WTC11 (cell line): ENCODE results near the gene DPP9. TPM values are rescaled to one million over a fixed set of nuclear protein-coding genes. Genes with fewer than 3 reads are reported as not detected.

Experiments
- CBFB ChIP-seq: sonication (generic); formaldehyde crosslinking; IDR thresholded peaks from 2 replicates; pipeline ENCODE4 v1.8.1; 2022; ENCODE audit warnings: mild to moderate bottlenecking, low read depth, missing genetic modification reagents
- CDX4 ChIP-seq: fragments of 250-450 bp; sonication (Bioruptor Pico); IDR thresholded peaks from 2 replicates; pipeline ENCODE4 v1.9.0; 2021; ENCODE audit warnings: moderate library complexity, mild to moderate bottlenecking, inconsistent platforms, borderline replicate concordance
- E2F4 ChIP-seq: sonication (generic); formaldehyde crosslinking; IDR thresholded peaks from 2 replicates; pipeline ENCODE4 v1.8.1; 2022; ENCODE audit warnings: low read depth, mild to moderate bottlenecking, moderate library complexity, missing genetic modification reagents, borderline replicate concordance
- ETV6 ChIP-seq: sonication (generic); formaldehyde crosslinking; IDR thresholded peaks from 2 replicates; pipeline ENCODE4 v1.8.1; 2022; ENCODE audit warnings: mild to moderate bottlenecking, missing genetic modification reagents
- FOXP1 ChIP-seq: sonication (generic); formaldehyde crosslinking; IDR thresholded peaks from 2 replicates; pipeline ENCODE4 v1.8.0; 2022; ENCODE audit warnings: missing genetic modification reagents, mild to moderate bottlenecking, moderate library complexity, borderline replicate concordance
- FOXP4 ChIP-seq: sonication (generic); formaldehyde crosslinking; IDR thresholded peaks from 2 replicates; pipeline ENCODE4 v1.8.0; 2022; ENCODE audit warnings: mild to moderate bottlenecking, missing genetic modification reagents
- GABPB1 ChIP-seq: sonication (generic); formaldehyde crosslinking; IDR thresholded peaks from 2 replicates; pipeline ENCODE4 v1.8.1; 2023; ENCODE audit warnings: mild to moderate bottlenecking, missing genetic modification reagents
- HMGA2 ChIP-seq: fragments of 250-450 bp; sonication (Bioruptor Pico); IDR thresholded peaks from 2 replicates; pipeline ENCODE4 v1.4.0; 2021; ENCODE audit warnings: mild to moderate bottlenecking, moderate library complexity
- JUN ChIP-seq: sonication (generic); formaldehyde crosslinking; IDR thresholded peaks from 2 replicates; pipeline ENCODE4 v1.8.0; 2023; ENCODE audit warnings: mild to moderate bottlenecking, missing genetic modification reagents
- MAX ChIP-seq: sonication (generic); formaldehyde crosslinking; IDR thresholded peaks from 2 replicates; pipeline ENCODE4 v1.8.0; 2022; ENCODE audit warnings: mild to moderate bottlenecking, missing genetic modification reagents
- MLX ChIP-seq: sonication (generic); formaldehyde crosslinking; IDR thresholded peaks from 2 replicates; pipeline ENCODE4 v1.8.1; 2023; ENCODE audit warnings: mild to moderate bottlenecking, missing genetic modification reagents, moderate library complexity
- NFATC4 ChIP-seq: fragments of 250-450 bp; sonication (Bioruptor Pico); IDR thresholded peaks from 2 replicates; pipeline ENCODE4 v1.9.0; 2021; ENCODE audit warnings: mild to moderate bottlenecking
- NFE2L1 ChIP-seq: sonication (generic); formaldehyde crosslinking; IDR thresholded peaks from 2 replicates; pipeline ENCODE4 v1.8.1; 2023; ENCODE audit warnings: missing genetic modification reagents
- NFYB ChIP-seq: sonication (generic); formaldehyde crosslinking; conservative IDR thresholded peaks from 2 replicates; pipeline ENCODE4 v1.8.0; 2022; ENCODE audit warnings: low read depth, missing genetic modification reagents
- PREB ChIP-seq: sonication (generic); formaldehyde crosslinking; IDR thresholded peaks from 2 replicates; pipeline ENCODE4 v1.8.1; 2022; ENCODE audit warnings: mild to moderate bottlenecking, missing genetic modification reagents, moderate library complexity, borderline replicate concordance
- RELA ChIP-seq: sonication (generic); formaldehyde crosslinking; IDR thresholded peaks from 2 replicates; pipeline ENCODE4 v1.8.1; 2022; ENCODE audit warnings: missing genetic modification reagents, mild to moderate bottlenecking, borderline replicate concordance
- SOX15 ChIP-seq: fragments of 250-450 bp; sonication (Bioruptor Pico); IDR thresholded peaks from 2 replicates; pipeline ENCODE4 v1.9.0; 2021; ENCODE audit warnings: mild to moderate bottlenecking
- SP1 ChIP-seq: sonication (generic); formaldehyde crosslinking; conservative IDR thresholded peaks from 2 replicates; pipeline ENCODE4 v1.8.1; 2022; ENCODE audit warnings: missing genetic modification reagents
- TCF7 ChIP-seq: sonication (generic); formaldehyde crosslinking; IDR thresholded peaks from 2 replicates; pipeline ENCODE4 v1.8.0; 2022; ENCODE audit warnings: mild to moderate bottlenecking, low read depth, missing genetic modification reagents, moderate library complexity
- ZMAT4 ChIP-seq: fragments of 250-450 bp; sonication (Bioruptor Pico); IDR thresholded peaks from 2 replicates; pipeline ENCODE4 v1.9.0; 2021; ENCODE audit warnings: mild to moderate bottlenecking
- ZNF138 ChIP-seq: sonication (generic); formaldehyde crosslinking; conservative IDR thresholded peaks from 2 replicates; pipeline ENCODE4 v1.8.1; 2022; ENCODE audit warnings: mild to moderate bottlenecking, moderate library complexity, missing genetic modification reagents
- ZNF416 ChIP-seq: fragments of 250-450 bp; sonication (Bioruptor Pico); IDR thresholded peaks from 2 replicates; pipeline ENCODE4 v1.9.0; 2021; ENCODE audit warnings: mild to moderate bottlenecking, inconsistent platforms
- ZNF425 ChIP-seq: fragments of 250-450 bp; sonication (Bioruptor Pico); conservative IDR thresholded peaks from 2 replicates; pipeline ENCODE4 v1.9.0; 2021; ENCODE audit warnings: mild to moderate bottlenecking
- ZNF532 ChIP-seq: fragments of 250-450 bp; sonication (Bioruptor Pico); IDR thresholded peaks from 2 replicates; pipeline ENCODE4 v1.9.0; 2021; ENCODE audit warnings: mild to moderate bottlenecking, borderline replicate concordance
- total RNA-seq: library from RNA; stranded (reverse); gene quantifications from 3 replicates; pipeline ENCODE4 v1.2.3, GENCODE V29; 2021

The DPP9 gene
- total RNA-seq, 1 experiment from 2014 or later, result 52.9 TPM

GRCh38 chr19:4768934-4769777 lies 45.5 kb upstream of the DPP9 start (continued):
- peak; percentile 96 for TF ChIP-seq ZNF532 (CRISPR knock-in tag)
- TF ChIP-seq JUN (CRISPR knock-in tag), result peak; percentile 100
- peak; percentile 100 for TF ChIP-seq ETV6 (CRISPR knock-in tag)
- peak; percentile 97 for TF ChIP-seq GABPB1
- peak; percentile 100 for TF ChIP-seq NFE2L1 (CRISPR knock-in tag)
- TF ChIP-seq RELA, result peak; percentile 100
- peak; percentile 100 for TF ChIP-seq TCF7
- TF ChIP-seq NFYB, result peak; percentile 83
- TF ChIP-seq ZNF416, result peak; percentile 95
- peak; percentile 91; the same call in 1 of the 2 replicates for TF ChIP-seq NFATC4
- TF ChIP-seq CBFB (CRISPR knock-in tag), result peak; percentile 100
- TF ChIP-seq ZMAT4 (CRISPR knock-in tag), result no peak
- TF ChIP-seq MLX (CRISPR knock-in tag), result peak; percentile 100
- peak; percentile 94 for TF ChIP-seq ZNF425 (CRISPR knock-in tag)
- peak; percentile 100 for TF ChIP-seq PREB (CRISPR knock-in tag)
- TF ChIP-seq FOXP1 (CRISPR knock-in tag), result peak; percentile 100
- TF ChIP-seq MAX (CRISPR knock-in tag), result peak; percentile 98
- TF ChIP-seq SP1, result peak; percentile 98
- no peak for TF ChIP-seq HMGA2
- TF ChIP-seq E2F4 (CRISPR knock-in tag), result peak; percentile 99
- TF ChIP-seq ZNF138 (CRISPR knock-in tag), result peak; percentile 99
- no peak for TF ChIP-seq CDX4 (CRISPR knock-in tag)
- no peak for TF ChIP-seq SOX15
- TF ChIP-seq FOXP4 (CRISPR knock-in tag), result peak; percentile 100
